Measurements from ENCODE around the gene PPHLN1.
A peak's percentile ranks its signal among the peaks of the same experiment; 100 is the strongest.

Gene PPHLN1

DNA sequence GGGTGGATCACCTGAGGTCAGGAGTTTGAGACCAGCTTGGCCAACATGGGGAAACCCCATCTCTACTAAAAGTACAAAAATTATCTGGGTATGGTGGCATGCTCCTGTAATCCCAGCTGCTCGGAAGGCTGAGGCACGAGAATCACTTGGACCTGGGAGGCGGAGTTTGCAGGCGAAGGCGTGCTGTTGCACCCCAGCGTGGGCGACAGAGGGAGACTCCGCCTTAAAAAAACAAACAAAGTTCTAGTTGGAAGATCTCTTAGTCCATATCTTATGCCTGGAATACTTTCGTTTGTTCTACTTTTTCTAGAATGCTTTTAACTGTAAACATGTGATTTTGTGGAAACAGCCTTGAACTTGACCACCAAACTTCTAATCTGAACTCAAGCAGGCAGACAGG is 38.7 kb downstream of the PPHLN1 start:
- Histone ChIP-seq H3K4me1 (no peaks in the 10 kb centered on the region), H3K9ac (no peak overlapping the region), H3K9me3 (ENCODE audit: control insufficient read depth, low read length) (no peaks in the 10 kb centered on the region), H2AFZ (no peak overlapping the region), H3K36me3 (ENCODE audit: control insufficient read depth, insufficient read depth, low read length) (no peaks in the 10 kb centered on the region), H3K27me3 (ENCODE audit: control insufficient read depth, insufficient read depth, low read length) (no peaks in the 10 kb centered on the region), H3K4me3 (ENCODE audit: low read depth, low read length) (no peak overlapping the region), H3K4me2 (ENCODE audit: low read length) (no peak overlapping the region), H3K79me2 (no peaks in the 10 kb centered on the region), H3K27ac (no peak overlapping the region)
- TF ChIP-seq, protein P1, sequence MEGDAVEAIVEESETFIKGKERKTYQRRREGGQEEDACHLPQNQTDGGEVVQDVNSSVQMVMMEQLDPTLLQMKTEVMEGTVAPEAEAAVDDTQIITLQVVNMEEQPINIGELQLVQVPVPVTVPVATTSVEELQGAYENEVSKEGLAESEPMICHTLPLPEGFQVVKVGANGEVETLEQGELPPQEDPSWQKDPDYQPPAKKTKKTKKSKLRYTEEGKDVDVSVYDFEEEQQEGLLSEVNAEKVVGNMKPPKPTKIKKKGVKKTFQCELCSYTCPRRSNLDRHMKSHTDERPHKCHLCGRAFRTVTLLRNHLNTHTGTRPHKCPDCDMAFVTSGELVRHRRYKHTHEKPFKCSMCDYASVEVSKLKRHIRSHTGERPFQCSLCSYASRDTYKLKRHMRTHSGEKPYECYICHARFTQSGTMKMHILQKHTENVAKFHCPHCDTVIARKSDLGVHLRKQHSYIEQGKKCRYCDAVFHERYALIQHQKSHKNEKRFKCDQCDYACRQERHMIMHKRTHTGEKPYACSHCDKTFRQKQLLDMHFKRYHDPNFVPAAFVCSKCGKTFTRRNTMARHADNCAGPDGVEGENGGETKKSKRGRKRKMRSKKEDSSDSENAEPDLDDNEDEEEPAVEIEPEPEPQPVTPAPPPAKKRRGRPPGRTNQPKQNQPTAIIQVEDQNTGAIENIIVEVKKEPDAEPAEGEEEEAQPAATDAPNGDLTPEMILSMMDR (IDR thresholded peaks at IDR 0.05): no peak

DNA sequence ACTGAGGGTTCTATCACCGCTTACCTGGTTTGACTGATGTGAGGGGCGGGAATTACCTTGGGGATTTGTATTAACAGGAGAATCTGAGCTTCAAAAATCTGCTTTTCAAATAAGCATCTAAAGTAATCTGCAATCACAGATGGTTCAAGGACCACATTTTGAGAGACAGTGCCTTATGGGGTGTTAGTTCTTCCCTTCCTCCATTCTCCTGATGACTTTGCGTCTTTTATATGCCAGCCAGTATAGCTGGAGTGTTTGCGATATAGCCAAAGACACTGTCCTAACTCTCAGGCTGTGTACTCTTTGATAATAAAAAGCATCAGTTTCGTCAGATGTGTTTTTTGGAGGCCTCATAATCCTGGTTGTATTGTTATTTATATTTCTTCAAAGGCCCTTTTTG is 39.5 kb downstream of the PPHLN1 start:
- H3K27me3 ChIP-seq (ENCODE audit: control insufficient read depth, insufficient read depth, low read length): no peaks in the 10 kb centered on the region
- TF ChIP-seq, protein P1 (IDR thresholded peaks at IDR 0.05): no peak
- no peak overlapping the region for H2AFZ ChIP-seq
- H3K36me3 ChIP-seq (ENCODE audit: control insufficient read depth, insufficient read depth, low read length): no peaks in the 10 kb centered on the region
- no peak overlapping the region for H3K4me2 ChIP-seq (ENCODE audit: low read length)
- no peak overlapping the region for H3K27ac ChIP-seq
- no peaks in the 10 kb centered on the region for H3K9me3 ChIP-seq (ENCODE audit: control insufficient read depth, low read length)
- no peaks in the 10 kb centered on the region for H3K79me2 ChIP-seq
- no peaks in the 10 kb centered on the region for H3K4me1 ChIP-seq
- H3K4me3 ChIP-seq (ENCODE audit: low read depth, low read length): no peak overlapping the region
- H3K9ac ChIP-seq: no peak overlapping the region

DNA sequence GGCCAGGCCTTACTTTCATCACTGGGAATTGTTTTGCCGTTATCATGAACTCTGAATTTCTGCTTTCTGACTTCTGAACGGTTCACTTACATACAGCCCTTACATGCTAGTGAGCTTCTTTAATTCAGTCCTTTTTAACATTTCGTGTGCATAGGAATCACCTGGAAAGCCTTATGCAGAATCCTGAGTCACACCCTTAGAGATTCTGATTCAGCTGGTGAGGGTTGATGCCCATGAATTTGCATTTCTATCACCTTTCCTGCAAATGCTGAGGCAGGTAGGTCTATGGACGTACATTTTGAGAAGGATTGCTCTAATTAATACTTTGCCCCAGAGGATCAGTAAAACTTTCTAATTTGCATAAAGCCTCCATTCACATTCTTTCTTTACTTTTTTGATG is 44.0 kb downstream of the PPHLN1 start:
- Histone ChIP-seq H3K79me2 (peaks cover 4% of the 10 kb centered on the region), H3K27ac (no peak overlapping the region), H3K9me3 (ENCODE audit: control insufficient read depth, low read length) (no peaks in the 10 kb centered on the region), H3K4me1 (no peaks in the 10 kb centered on the region), H3K27me3 (ENCODE audit: control insufficient read depth, insufficient read depth, low read length) (no peaks in the 10 kb centered on the region), H3K4me2 (ENCODE audit: low read length) (no peak overlapping the region), H3K9ac (no peak overlapping the region), H3K36me3 (ENCODE audit: control insufficient read depth, insufficient read depth, low read length) (no peaks in the 10 kb centered on the region), H3K4me3 (ENCODE audit: low read depth, low read length) (no peak overlapping the region), H2AFZ (no peak overlapping the region)
- TF ChIP-seq, protein P1 (IDR thresholded peaks at IDR 0.05): no peak

DNA sequence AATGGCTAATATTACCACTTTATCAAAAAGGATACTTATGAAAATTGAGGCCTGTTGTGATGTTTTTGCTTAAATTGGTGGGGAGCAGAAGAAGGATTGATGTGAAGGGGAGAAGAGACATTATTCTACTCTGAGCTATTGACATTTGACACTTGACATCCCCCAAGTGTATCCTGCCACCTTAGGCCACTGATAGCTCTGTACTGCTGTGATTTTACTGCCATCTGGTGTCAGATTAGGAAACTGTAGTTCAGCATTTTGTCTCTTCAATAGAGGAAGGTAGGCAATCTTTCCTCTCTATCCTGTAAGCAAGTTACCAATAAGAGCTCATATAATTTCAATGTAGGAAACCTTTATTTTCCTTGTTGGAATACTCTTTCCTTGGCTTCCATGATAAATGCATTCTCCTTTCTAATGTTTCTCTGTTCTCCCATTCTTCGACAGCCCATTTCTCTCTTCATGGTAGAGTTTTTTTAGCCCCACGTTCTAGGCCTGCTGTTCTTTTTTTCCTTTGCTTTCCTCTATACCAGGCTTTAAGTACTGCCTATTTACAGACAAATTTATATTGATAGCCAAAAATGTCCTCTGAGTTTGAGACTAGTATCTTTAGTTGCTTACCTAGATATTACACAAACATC is 46.3 kb downstream of the PPHLN1 start:
- TF ChIP-seq, protein P1 (IDR thresholded peaks at IDR 0.05): peak; percentile 62
- no peaks in the 10 kb centered on the region for H3K9me3 ChIP-seq (ENCODE audit: control insufficient read depth, low read length)
- no peaks in the 10 kb centered on the region for H3K27me3 ChIP-seq (ENCODE audit: control insufficient read depth, insufficient read depth, low read length)
- H2AFZ ChIP-seq: no peak overlapping the region
- no peaks in the 10 kb centered on the region for H3K36me3 ChIP-seq (ENCODE audit: control insufficient read depth, insufficient read depth, low read length)
- H3K4me1 ChIP-seq: no peaks in the 10 kb centered on the region
- no peak overlapping the region for H3K9ac ChIP-seq
- peaks cover 4% of the 10 kb centered on the region for H3K79me2 ChIP-seq
- H3K4me2 ChIP-seq (ENCODE audit: low read length): no peak overlapping the region
- H3K4me3 ChIP-seq (ENCODE audit: low read depth, low read length): no peak overlapping the region
- H3K27ac ChIP-seq: no peak overlapping the region

DNA sequence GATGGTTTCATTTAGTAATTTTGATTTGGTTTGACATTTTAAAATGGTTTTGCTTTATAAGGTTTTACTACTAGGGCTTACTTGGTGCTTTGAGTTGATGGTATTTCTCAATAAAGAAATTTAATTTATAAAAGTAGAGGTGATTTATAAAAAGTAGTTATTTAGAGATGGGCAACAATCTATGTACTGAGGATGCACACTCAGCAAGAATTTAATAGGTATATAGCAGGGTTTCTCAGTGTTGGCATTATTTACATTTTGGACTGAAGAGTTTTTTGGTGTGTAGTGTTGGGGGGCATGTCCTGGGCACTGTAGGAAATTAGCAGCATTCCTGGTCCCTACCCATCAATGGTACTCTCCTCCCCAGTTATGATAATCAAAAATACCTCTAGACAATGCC is 47.7 kb downstream of the PPHLN1 start:
- no peak overlapping the region for H3K4me3 ChIP-seq (ENCODE audit: low read depth, low read length)
- TF ChIP-seq, protein P1 (IDR thresholded peaks at IDR 0.05): no peak
- no peak overlapping the region for H3K4me2 ChIP-seq (ENCODE audit: low read length)
- no peaks in the 10 kb centered on the region for H3K27me3 ChIP-seq (ENCODE audit: control insufficient read depth, insufficient read depth, low read length)
- H3K79me2 ChIP-seq: peaks cover 4% of the 10 kb centered on the region
- no peak overlapping the region for H3K27ac ChIP-seq
- no peaks in the 10 kb centered on the region for H3K4me1 ChIP-seq
- H3K9ac ChIP-seq: no peak overlapping the region
- no peaks in the 10 kb centered on the region for H3K9me3 ChIP-seq (ENCODE audit: control insufficient read depth, low read length)
- H2AFZ ChIP-seq: no peak overlapping the region
- H3K36me3 ChIP-seq (ENCODE audit: control insufficient read depth, insufficient read depth, low read length): no peaks in the 10 kb centered on the region

Measured in parathyroid adenoma (tissue), 2 donors.